GM20431 (cell line): ENCODE data around the gene ATP2C1.
"Not testable (repeated sequence)": the region's sequence is repeated elsewhere in the genome, so short reads cannot be mapped to it uniquely, and the experiment has no call there.

Experiments used
- in situ Hi-C: fragments of 300-500 bp; cut with MseI, MboI; formaldehyde crosslinking; loops from one replicate; pipeline ENCODE4 v1.15.0; 2020; ENCODE audit warnings: low sequenced_read_pairs; ENCODE audit not compliant: unreplicated experiment

The ATP2C1 gene

DNA sequence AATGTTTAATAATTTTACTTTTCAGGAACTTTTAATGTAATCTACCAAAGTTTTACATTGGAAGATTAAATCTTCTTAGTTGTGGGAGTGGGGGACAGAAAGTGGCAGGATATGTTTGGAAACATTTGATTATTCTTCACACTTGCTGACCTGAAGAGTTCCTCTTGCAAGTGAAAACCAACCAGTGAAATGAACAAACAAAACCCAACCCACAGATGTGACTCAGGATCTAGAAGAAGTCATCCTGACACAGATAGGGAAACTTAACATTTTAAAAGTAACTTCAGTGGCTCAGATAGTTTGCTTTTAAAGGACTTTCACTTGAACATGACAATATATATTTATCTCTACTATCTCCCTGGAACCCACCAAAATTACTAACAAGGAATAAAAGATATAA, 77.3 kb downstream of the ATP2C1 start:
- in situ Hi-C loops = no loop called here

DNA sequence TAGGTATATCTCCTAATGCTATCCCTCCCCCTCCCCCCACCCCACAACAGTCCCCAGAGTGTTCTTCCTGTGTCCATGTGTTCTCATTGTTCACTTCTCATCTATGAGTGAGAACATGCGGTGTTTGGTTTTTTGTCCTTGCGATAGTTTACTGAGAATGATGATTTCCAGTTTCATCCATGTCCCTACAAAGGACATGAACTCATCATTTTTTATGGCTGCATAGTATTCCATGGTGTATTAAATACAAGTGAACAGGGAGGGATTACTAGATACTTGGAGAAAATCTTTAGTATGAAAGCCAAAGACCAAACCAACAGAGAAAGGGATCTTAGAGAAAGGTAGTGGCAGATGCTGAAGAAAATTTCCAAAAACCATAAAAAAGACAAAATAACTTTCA, 78.7 kb downstream of the ATP2C1 start:
- in situ Hi-C loops = not testable (repeated sequence)

DNA sequence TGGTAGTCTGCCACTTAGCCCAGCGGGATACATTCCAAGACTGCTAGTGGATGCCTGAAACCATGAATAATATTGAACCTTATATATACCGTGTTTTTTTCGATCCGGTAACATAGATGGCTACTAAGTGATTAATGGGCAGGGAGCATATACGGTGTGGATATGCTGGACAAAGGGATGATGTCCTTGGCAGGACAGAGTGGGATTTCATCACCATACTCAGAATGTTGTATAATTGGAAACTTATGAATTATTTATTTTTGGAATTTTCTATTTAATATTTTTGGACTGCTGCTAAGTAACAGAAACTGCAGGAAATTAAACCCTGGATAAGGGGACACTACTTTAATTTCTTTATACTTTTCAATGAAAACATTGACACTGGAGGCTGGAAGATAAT, 79.5 kb downstream of the ATP2C1 start:
- in situ Hi-C loops = no loop called here

DNA sequence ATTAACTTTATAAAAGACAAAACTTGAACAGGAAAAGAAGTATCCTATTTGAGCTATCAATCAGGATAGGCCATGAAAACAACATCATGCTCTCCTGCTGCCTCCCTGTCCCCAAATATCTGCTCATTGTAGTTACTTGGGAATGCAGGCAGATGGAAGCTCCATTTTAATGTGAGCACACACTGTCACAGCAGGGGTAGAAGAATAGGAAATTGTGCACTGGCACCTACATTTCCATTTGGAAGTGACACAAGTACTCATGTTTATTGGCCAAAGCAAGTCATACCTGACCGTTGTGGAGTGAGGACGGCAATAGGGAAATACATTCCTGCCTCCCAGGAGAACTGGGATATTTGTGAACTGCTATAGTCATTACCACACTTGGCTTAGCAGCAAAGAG, 80.3 kb downstream of the ATP2C1 start:
- in situ Hi-C loops = no loop called here

DNA sequence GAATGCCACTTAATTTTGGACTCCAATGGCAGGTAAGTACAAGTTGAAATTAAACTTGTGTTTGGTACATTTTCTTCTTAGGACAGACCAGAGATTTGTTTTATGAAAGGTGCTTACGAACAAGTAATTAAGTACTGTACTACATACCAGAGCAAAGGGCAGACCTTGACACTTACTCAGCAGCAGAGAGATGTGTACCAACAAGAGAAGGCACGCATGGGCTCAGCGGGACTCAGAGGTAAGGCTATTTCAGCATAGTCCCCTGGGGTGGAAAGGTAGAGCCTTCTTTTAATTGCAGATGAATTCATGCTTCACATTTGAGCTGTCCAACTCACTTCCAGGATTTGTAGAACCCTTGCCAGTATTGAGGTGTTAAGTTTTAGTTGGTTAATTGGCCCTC, 81.4 kb downstream of the ATP2C1 start:
- in situ Hi-C loops = no loop called here

DNA sequence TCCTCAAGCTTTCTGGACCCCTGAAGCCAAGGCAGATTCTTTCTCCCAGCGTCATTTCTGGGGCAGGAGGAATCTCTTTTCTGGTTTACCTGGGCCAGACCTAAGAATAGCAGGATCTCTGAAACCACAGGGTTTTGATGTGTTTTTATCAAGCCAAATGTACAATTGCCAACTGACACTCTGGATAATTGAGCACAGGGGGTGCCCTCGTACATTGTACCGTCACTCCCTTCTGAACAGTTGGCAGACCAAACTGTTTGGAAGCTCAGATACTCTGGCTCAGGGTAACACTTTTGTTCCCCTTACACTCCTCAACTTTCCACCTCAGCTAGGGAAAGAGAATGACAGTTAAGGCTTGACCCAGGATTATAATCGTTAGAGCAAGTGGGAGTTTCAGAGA, 82.8 kb downstream of the ATP2C1 start:
- in situ Hi-C loops = no loop called here

DNA sequence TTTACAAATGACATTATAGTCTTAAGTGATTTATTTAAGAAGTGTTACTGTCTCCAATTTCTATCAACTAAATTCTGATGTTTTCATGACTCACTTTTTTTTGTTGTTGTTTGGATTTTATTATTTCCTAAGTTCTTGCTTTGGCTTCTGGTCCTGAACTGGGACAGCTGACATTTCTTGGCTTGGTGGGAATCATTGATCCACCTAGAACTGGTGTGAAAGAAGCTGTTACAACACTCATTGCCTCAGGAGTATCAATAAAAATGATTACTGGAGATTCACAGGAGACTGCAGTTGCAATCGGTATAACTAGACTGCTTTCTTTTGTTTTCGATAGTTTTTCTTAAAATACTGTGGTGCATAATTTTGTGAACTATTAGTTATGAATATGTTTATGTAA, 85.2 kb downstream of the ATP2C1 start:
- in situ Hi-C loops = no loop called here

DNA sequence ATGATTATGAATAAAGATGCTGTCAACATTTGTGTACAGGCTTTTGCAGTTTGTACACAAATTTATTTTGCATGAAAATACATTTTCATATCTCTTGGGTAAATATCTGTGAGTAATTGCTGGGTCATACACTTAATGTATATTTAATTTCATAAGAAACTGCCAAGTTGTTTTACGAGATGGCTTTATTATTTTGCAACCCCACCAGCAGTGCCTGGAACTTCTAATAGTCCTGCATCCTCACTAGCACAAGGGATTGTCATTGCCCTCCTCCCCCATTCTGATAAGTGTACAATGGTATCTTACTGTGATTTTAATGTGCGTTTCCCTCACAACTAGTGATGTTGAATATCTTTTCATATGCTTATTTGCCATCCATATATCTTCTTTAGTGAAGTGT, 87.6 kb downstream of the ATP2C1 start:
- in situ Hi-C loops = no loop called here

DNA sequence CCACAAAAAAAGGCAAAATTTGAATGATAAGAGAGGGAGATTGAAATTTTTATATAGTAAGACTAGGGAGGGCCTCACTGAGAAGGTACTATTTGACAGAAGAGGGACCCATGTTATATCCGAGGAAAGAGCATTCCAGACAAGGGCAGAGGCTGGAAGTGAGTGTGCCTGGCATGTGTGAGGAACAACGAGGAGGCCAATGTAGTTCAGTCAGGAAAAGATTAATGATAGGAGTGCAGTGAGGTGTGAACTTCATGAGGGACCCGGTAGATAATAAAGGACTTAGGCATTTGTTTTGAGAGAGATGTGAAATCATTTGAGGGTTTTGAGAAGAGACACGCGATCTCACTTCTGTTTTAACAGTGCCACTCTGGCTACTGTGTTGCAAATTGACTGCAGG, 96.4 kb downstream of the ATP2C1 start:
- in situ Hi-C loops = no loop called here

DNA sequence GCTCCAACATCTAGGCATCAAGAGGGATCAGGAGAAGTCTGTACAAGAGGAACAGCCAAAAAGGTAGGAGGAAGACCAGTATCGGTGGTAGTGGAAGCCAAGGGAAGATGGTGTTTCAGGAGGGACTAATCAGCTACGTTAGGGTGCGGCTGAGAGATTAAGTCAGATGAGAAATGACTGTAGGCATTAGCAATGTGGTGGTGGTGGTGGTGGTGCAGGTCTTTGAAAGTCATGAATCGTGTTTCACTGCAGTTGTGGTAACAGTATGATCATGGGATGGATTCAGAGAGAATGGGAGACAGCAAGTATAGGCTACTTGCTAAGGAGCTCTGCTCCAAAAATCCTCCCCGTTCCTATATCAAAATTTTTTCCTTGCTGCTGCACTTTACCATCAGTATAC, 97.2 kb downstream of the ATP2C1 start:
- in situ Hi-C loops = no loop called here

DNA sequence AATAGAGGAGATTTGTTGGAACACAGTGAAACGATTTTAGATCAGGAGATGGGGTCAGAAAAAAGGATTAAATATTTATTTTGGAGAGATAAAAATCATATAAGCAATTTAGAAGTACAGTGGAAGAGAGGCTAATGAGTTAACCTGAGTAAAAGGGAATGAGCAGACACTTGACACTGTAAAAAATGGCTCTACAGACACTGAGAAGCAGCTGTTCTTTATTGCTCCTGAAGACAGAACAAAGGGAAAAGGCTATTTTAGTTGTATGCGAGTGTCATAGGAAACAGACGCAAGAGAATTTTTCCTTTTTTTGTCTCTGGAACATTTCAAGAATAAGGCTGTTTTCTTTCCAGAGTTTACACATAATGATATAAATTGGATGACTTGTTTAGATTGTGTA, 98.5 kb downstream of the ATP2C1 start:
- in situ Hi-C loops = no loop called here

DNA sequence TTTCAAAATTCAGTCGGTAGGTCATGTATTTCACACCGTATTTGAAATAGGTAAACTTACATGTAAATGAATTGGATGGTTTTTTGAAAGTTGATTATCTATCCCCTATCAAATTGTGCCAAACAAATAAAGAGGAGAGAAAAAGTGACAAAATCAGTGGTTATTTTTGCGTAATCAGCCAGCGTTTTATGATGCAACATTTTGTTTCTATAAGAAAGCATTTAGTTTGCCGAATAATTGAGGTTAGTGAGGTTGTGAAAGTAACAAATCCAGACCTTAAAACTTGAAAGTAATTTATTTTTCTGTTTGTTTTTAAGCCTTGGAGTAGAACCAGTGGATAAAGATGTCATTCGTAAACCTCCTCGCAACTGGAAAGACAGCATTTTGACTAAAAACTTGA, 103.4 kb downstream of the ATP2C1 start:
- in situ Hi-C loops = no loop called here

DNA sequence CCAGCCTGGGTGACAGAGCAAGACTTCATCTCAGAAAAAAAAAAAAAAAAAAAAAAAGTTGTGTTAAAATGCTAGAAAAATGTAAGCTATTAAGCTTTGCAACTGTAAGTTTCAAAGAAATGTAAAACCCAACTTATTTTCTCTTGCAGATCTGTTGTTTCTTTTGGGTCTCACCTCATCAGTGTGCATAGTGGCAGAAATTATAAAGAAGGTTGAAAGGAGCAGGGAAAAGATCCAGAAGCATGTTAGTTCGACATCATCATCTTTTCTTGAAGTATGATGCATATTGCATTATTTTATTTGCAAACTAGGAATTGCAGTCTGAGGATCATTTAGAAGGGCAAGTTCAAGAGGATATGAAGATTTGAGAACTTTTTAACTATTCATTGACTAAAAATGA, 107.2 kb downstream of the ATP2C1 start:
- in situ Hi-C loops = no loop called here

DNA sequence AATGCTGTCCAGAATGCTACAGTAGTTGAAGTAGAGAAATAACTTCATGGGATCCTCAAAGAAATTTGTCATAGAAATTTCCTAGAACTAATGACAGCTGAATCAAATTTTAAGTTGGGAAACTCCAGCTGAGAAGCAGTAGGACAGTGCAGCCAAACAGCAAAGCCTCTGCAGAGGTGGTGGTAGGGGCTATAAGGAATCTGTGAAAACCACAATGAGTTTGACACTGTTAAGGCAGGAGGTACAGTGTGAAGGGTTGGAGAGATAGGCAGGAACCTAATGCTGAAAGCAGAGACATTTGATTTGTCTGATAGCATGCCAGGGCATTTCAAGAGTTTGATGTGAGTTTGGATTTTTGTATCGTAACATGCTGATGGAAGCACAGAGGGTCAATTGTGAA, 110.7 kb downstream of the ATP2C1 start:
- in situ Hi-C loops = no loop called here

DNA sequence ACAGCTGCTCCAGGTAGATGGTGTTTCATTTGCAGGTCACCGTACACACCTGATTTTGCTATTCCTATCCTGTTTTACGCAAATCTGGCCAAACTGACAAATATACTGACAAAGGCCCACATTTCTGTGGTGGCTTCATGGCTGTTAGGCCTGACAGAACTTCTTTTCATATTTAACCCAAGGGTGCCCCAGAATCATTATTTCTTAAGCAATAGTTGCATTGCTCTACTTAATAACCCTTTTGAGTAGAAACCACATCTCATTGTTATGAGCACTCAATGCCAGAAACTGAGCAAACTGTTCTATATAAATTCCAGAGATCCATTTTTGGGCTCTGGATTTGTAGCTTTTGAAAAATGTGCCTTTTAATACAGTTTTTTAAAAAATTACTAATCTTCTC, 113.4 kb downstream of the ATP2C1 start:
- in situ Hi-C loops = no loop called here

DNA sequence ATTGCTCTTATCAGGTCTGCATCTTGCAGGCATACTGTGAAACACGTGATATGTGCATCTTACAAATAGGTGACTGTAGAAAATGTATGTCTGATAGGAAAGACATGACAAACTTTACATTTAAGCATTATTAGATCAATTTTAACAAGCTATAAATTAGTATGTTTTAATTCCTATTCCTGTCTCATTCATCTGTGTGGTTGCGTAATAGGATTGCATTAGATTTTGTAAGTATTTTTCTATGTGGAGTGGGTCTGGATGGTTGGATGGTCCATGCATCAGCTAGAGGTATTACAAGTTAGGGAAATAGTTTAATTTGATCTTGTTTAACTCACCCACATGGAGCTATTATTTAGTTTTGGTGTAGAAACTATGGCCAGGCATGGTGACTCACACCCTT, 113.9 kb downstream of the ATP2C1 start:
- in situ Hi-C loops = no loop called here

DNA sequence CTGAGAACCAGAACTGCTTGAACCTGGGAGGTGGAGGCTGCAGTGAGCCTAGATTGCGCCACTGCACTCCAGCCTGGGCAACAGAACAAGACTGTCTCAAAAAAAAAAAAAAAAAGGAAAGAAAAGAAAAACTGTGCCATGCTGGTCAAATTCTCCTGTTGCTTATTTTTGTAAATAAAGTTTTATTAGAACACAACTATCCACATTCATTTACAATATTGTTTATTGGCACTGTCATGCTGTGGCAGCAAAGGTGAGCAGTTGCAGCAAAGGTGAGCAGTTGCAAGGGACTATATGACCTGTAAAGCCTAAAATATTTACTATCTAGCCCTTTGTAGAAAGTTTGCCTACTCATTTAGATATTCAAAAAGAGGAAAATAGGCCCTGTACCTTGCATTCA, 114.4 kb downstream of the ATP2C1 start:
- in situ Hi-C loops = no loop called here

DNA sequence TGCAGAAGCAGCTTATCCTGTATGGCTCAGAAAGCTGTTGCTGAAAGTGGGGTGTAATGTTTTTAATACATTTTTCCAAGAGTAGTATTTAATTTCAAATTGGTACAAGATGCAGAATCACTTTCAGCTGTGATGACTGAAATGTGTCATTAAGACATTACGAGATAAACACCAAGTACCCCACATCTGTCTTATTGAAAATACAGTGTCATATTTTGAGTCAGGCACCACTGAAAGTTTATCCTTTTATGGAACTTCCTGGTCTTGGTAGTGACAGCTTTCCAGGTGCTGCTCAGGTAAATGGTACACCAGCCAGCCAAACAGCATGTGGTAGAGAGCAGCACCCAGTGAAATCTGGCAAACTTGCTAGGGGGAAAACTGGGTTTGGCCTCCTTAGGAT, 115.8 kb downstream of the ATP2C1 start:
- in situ Hi-C loops = no loop called here

DNA sequence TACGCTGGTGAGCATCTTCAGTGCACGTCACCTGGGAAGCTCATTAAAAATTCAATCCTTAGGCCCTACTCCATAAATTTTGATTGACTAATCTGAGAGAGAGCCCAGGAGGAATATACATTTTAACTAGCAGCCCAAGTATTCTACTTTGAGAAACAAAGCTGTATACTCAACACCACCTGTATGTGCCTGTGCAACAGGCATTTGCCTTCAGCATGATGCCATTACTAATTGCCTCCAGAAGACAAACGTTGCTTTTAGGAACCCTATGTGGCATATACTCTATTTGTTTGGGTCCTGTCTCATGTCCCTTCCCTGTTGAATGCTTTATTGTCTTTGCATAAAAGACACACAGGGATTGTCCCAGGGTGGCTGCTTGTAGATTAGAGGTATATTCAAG, 125.1 kb downstream of the ATP2C1 start:
- in situ Hi-C loops = no loop called here

DNA sequence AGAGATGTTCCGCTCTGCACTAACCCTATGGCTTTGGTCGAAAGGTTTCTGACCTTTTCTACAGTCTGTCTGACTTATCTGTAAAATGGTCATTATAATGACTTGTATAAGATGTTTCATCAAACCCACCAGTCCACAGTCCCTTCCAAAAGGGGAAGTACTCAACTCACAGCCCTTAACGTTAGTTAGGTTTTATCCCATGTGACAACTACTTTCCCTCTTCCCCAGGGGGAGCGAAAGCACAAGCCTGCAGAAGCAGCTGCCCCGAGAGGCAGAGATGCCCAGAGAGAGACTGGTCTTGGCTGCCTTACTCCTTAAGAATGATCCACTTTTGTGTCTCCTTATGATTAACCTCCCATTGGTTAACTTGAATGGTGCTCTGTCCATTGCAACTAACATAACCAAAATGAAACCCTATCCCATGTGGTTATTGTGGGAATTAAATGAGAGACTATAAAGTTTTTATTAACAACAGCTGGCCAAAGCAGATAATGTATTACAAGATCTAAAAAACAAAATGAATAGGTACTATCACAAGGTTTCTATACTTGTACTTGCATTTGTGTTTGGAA, 126.3 kb downstream of the ATP2C1 start:
- in situ Hi-C loops = no loop called here

DNA sequence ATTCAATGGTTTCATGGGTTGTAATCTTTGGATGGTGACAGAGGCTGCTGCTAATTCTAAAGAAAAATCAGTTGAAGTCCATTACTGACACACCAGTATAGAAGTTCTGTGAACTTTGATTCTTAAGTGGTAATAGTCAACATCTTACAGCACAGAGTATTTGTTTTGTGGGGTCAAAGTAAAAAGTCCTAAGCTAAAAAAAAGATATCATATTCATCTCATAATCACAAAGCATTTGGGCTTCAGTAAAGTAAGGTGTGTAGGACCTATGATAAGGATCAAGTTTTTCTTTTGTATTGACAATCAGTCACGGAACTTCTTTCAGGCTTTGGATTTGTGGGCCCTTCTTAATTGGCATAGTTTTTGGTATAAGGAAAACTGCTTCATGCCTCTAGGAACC, 131.7 kb downstream of the ATP2C1 start:
- in situ Hi-C loops = no loop called here

DNA sequence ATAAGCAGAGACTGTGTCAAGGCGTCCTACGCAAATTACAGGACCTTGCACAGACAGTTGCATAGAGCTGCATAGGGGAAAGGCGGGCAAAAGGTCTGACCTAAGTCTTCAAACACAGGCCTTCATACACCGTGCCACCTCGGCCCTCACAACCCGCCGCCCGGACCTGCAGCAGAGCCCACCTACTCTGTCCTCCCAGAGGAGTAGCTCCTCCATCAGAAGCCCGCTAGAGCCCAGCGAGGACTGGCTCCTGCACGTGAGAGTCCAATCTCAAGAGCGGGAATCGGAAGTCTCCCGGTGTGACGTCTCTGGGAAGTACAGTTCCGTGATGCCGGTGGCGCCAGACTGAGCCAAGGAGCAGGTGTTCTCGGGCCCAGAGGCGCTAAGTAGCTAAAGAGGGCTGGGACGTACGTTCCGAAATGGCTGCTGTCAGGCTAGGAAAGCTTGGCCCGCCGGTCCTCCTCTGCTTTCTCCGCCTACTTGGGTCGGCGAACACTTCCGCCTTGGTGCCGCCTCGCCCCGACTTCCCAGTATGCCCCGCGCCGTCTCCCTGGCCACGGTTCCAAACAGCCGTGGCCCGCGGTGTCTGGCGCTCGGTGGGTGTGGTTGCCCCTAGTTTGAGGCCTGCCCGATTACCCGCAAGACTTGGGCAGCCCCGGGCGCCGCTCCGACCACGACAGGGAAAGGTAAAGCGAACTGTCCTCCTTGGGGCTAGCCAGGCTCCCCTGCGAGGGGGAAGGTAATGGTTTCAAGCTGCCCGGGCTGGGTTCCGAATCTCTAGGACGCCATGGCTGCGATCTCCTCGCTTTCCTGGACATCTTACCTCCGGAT, 132.7 kb downstream of the ATP2C1 start, which contains the start of the genes ASTE1 and NEK11:
TSS of gene ASTE1 (minus strand) at position 505 of the 831 bp plus-strand sequence. CDS start 1,519 bp downstream, outside the sequence.
TSS of gene NEK11 (plus strand) at position 557 of the 831 bp plus-strand sequence. CDS start 2,832 bp downstream, outside the sequence.
- in situ Hi-C loops = no loop called here
